SU-DHL-6 (cell line): Measurements from ENCODE around the gene WWOX.

ENCODE experiments used
- H2AFZ ChIP-seq: fragments of 200-600 bp; sonication (generic); 2 replicates; pipeline ENCODE4 v1.6.1; 2014; ENCODE audit warnings: low read depth, mild to moderate bottlenecking, moderate library complexity, mixed read lengths, antibody characterized with exemption, low read length; ENCODE audit not compliant: severe bottlenecking
- H3F3A ChIP-seq: fragments of 200-600 bp; shearing (Covaris generic); 2 replicates; pipeline ENCODE4 v1.6.0; 2016; ENCODE audit warnings: antibody characterized with exemption, mild to moderate bottlenecking; ENCODE audit not compliant: insufficient read depth
- H3K27ac ChIP-seq: fragments of 200-600 bp; sonication (generic); 2 replicates; pipeline ENCODE4 v1.5.1; 2016; ENCODE audit warnings: low read depth, mild to moderate bottlenecking, low read length, moderate library complexity, mixed read lengths
- H3K27me3 ChIP-seq: fragments of 200-600 bp; sonication (generic), shearing (Covaris generic); 2 replicates; pipeline ENCODE4 v1.6.0; 2014; ENCODE audit warnings: mild to moderate bottlenecking, low read length
- H3K36me3 ChIP-seq: fragments of 200-600 bp; sonication (generic); 2 replicates; pipeline ENCODE4 v1.6.1; 2014; ENCODE audit warnings: mild to moderate bottlenecking, low read length, mixed read lengths
- H3K4me2 ChIP-seq: fragments of 300-600, 200-600 bp; shearing (Covaris generic), sonication (generic); 2 replicates; pipeline ENCODE4 v1.6.0; 2014; ENCODE audit warnings: low read length, low read depth, mild to moderate bottlenecking; ENCODE audit not compliant: poor library complexity, severe bottlenecking
- H3K4me3 ChIP-seq: fragments of 200-600 bp; sonication (generic); 2 replicates; pipeline ENCODE4 v1.5.1; 2014; ENCODE audit warnings: antibody characterized with exemption, low read length, mild to moderate bottlenecking, mixed read lengths; ENCODE audit not compliant: insufficient read depth, poor library complexity, severe bottlenecking
- H3K79me2 ChIP-seq: fragments of 200-600 bp; sonication (generic); 2 replicates; pipeline ENCODE4 v1.6.1; 2014; ENCODE audit warnings: mild to moderate bottlenecking, low read length, moderate library complexity; ENCODE audit not compliant: insufficient read depth
- H3K9ac ChIP-seq: fragments of 200-600 bp; sonication (generic); 2 replicates; pipeline ENCODE4 v1.7.0; 2014; ENCODE audit warnings: mild to moderate bottlenecking, low read length
- H3K9me2 ChIP-seq: fragments of 200-600 bp; sonication (generic); replicated peaks from 2 replicates; pipeline ENCODE4 v1.6.1; 2014; ENCODE audit warnings: low read length; ENCODE audit not compliant: insufficient read depth
- H3K9me3 ChIP-seq: fragments of 200-600 bp; sonication (generic); 2 replicates; pipeline ENCODE4 v1.6.1; 2014; ENCODE audit warnings: low read length, mixed read lengths; ENCODE audit not compliant: insufficient read depth
- H4K20me1 ChIP-seq: fragments of 200-600 bp; sonication (generic); 2 replicates; pipeline ENCODE4 v1.6.1; 2014; ENCODE audit warnings: low read depth, mild to moderate bottlenecking, antibody characterized with exemption, low read length, moderate library complexity, mixed read lengths
- EZH2phosphoT487 ChIP-seq: fragments of 200-600 bp; sonication (generic), shearing (Covaris generic); conservative IDR thresholded peaks from 2 replicates; pipeline ENCODE4 v1.6.1; 2018; ENCODE audit warnings: mild to moderate bottlenecking, antibody characterized with exemption, low read length, moderate library complexity, mixed read lengths
- TF ChIP-seq, protein P1 (sequence below): fragments of 200-600 bp; sonication (generic); IDR thresholded peaks from one replicate; pipeline ENCODE4 v1.5.1; 2017; ENCODE audit warnings: antibody characterized with exemption, mild to moderate bottlenecking, low read length, moderate library complexity; ENCODE audit not compliant: insufficient read depth, poor library complexity, severe bottlenecking

The WWOX gene

GRCh38 chr16:78460428-78460827 lies 361.0 kb downstream of the WWOX start:
- Histone ChIP-seq H3K9me2 (no peaks in the 10 kb centered on the region), H3K4me2 (no peak overlapping the region), H4K20me1 (no peaks in the 10 kb centered on the region), H3K27me3 (no peaks in the 10 kb centered on the region), H3K79me2 (no peaks in the 10 kb centered on the region), H3K9ac (no peak overlapping the region), H3K36me3 (no peaks in the 10 kb centered on the region), H3K27ac (no peak overlapping the region), H2AFZ (no peak overlapping the region), H3K4me3 (no peak overlapping the region), H3K9me3 (no peaks in the 10 kb centered on the region), H3F3A (no peaks in the 10 kb centered on the region)
- TF ChIP-seq, protein P1, sequence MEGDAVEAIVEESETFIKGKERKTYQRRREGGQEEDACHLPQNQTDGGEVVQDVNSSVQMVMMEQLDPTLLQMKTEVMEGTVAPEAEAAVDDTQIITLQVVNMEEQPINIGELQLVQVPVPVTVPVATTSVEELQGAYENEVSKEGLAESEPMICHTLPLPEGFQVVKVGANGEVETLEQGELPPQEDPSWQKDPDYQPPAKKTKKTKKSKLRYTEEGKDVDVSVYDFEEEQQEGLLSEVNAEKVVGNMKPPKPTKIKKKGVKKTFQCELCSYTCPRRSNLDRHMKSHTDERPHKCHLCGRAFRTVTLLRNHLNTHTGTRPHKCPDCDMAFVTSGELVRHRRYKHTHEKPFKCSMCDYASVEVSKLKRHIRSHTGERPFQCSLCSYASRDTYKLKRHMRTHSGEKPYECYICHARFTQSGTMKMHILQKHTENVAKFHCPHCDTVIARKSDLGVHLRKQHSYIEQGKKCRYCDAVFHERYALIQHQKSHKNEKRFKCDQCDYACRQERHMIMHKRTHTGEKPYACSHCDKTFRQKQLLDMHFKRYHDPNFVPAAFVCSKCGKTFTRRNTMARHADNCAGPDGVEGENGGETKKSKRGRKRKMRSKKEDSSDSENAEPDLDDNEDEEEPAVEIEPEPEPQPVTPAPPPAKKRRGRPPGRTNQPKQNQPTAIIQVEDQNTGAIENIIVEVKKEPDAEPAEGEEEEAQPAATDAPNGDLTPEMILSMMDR: no peak
- TF ChIP-seq EZH2phosphoT487: no peak

DNA sequence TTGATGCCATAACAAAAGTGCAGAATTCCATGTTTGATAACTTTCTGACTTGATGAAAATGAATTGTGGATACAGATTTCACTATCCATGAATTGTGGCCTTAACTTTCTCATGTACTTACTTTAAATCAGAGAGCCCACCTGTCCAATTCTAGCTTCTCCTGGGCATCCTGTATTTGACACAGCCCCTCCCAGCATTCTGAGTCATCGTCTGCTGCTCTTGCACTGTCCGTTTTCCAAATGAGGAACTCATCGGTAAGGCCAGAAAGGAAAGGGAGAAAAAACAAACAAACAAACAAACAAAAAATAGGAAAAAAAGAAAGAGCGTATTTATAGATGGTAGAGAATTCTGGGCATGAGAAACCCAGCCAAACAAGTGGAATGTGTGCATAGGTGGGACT lies 361.6 kb downstream of the WWOX start:
- Histone ChIP-seq H3K9me3 (no peaks in the 10 kb centered on the region), H2AFZ (no peak overlapping the region), H3F3A (no peaks in the 10 kb centered on the region), H3K9ac (no peak overlapping the region), H3K4me3 (no peak overlapping the region), H3K4me2 (no peak overlapping the region), H3K79me2 (no peaks in the 10 kb centered on the region), H3K9me2 (no peaks in the 10 kb centered on the region), H3K27ac (no peak overlapping the region), H3K36me3 (no peaks in the 10 kb centered on the region), H4K20me1 (no peaks in the 10 kb centered on the region), H3K27me3 (no peaks in the 10 kb centered on the region)
- TF ChIP-seq EZH2phosphoT487: no peak
- TF ChIP-seq, protein P1: no peak

- Histone ChIP-seq H3K27ac (no peak overlapping the region), H3F3A (no peaks in the 10 kb centered on the region), H3K27me3 (no peaks in the 10 kb centered on the region), H3K36me3 (no peaks in the 10 kb centered on the region), H3K9me3 (no peaks in the 10 kb centered on the region), H3K9ac (no peak overlapping the region), H2AFZ (no peak overlapping the region), H3K9me2 (no peaks in the 10 kb centered on the region), H3K79me2 (no peaks in the 10 kb centered on the region), H3K4me2 (no peak overlapping the region), H3K4me3 (no peak overlapping the region), H4K20me1 (no peaks in the 10 kb centered on the region)
- TF ChIP-seq, protein P1: no peak
- TF ChIP-seq EZH2phosphoT487: no peak
Observed at GRCh38 chr16:78461496-78462287, 362.2 kb downstream of the WWOX start.
